Thyroid gland (tissue), 4 donors: ENCODE measurements around the gene SMAD3.

Experiments used
- POLR2A ChIP-seq, 2 donors: fragments of 450-650 bp; IDR thresholded peaks; one replicate each; pipeline ENCODE4 v1.6.1; 2017; ENCODE audit warnings: antibody characterized with exemption in 2 of 2, mild to moderate bottlenecking in 2 of 2, moderate library complexity in 1 of 2
- TF ChIP-seq, protein P1 (sequence below), 6 experiments: fragments of 200-600 bp in 3 of 6; fragments of 450-650 bp in 3 of 6; sonication (generic) in 3 of 6; IDR thresholded peaks; one replicate each; pipeline ENCODE4 v1.5.1; 2016 to 2019; ENCODE audit warnings: antibody characterized with exemption in 6 of 6, mild to moderate bottlenecking in 2 of 6, inconsistent platforms in 1 of 6, moderate library complexity in 1 of 6

DNA sequence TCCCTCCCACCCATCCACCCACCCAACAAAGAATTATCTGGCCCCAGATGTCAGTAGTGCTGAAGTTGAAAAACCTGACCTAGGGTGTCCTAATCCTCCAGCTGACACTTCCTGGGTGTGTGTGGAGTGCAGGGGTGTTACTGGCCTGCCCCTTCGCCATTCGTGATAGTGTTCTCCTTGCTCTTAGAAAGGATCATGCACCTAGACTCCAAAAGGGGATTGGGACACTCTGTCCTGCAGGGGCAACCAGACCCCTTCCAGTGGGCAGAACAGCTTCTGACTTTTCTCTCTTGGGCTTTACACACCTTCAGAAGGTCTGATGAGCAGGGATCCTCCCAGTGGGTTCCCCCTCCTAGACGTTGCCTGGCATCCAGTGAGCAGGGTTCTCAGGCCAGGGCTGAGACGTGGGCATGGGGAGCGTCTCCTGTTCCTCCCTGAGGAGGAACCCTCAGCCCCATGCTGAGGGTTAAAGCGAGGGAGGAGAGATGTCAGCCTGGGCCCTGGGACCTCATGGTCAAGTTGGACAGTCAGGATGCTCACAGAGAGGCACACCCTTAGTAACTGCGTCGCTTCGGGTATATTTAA, 114.1 kb downstream of the SMAD3 start:
- no peak for TF ChIP-seq POLR2A (IDR thresholded peaks at IDR 0.05)
- TF ChIP-seq, protein P1, sequence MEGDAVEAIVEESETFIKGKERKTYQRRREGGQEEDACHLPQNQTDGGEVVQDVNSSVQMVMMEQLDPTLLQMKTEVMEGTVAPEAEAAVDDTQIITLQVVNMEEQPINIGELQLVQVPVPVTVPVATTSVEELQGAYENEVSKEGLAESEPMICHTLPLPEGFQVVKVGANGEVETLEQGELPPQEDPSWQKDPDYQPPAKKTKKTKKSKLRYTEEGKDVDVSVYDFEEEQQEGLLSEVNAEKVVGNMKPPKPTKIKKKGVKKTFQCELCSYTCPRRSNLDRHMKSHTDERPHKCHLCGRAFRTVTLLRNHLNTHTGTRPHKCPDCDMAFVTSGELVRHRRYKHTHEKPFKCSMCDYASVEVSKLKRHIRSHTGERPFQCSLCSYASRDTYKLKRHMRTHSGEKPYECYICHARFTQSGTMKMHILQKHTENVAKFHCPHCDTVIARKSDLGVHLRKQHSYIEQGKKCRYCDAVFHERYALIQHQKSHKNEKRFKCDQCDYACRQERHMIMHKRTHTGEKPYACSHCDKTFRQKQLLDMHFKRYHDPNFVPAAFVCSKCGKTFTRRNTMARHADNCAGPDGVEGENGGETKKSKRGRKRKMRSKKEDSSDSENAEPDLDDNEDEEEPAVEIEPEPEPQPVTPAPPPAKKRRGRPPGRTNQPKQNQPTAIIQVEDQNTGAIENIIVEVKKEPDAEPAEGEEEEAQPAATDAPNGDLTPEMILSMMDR (IDR thresholded peaks at IDR 0.05) = no peak
